Upper lobe of left lung (tissue), 4 donors: ENCODE results near the gene AKT1S1.

Experiments
- CTCF ChIP-seq, 6 experiments: fragments of 450-650 bp in 4 of 6; fragments of 200-600 bp in 2 of 6; sonication (generic) in 2 of 6; IDR thresholded peaks; one replicate each; pipeline ENCODE4 v1.5.1; 2016 to 2019; ENCODE audit warnings: antibody characterized with exemption in 6 of 6
- EP300 ChIP-seq, 4 donors: sonication (generic); formaldehyde crosslinking; IDR thresholded peaks; one replicate each; pipeline ENCODE4 v1.5.1; 2017; ENCODE audit warnings: antibody characterized with exemption in 4 of 4, control low read depth in 2 of 4
- POLR2A ChIP-seq, 4 donors: fragments of 450-650 bp; IDR thresholded peaks; one replicate each; pipeline ENCODE4 v1.5.1; 2016 to 2017; ENCODE audit warnings: antibody characterized with exemption in 4 of 4, mild to moderate bottlenecking in 2 of 4
- POLR2AphosphoS5 ChIP-seq, 2 donors: sonication (generic); formaldehyde crosslinking; IDR thresholded peaks; one replicate each; pipeline ENCODE4 v1.5.1; 2017; ENCODE audit warnings: antibody characterized with exemption in 2 of 2

- no peak for TF ChIP-seq POLR2A (IDR thresholded peaks at IDR 0.05)
- TF ChIP-seq POLR2AphosphoS5 (IDR thresholded peaks at IDR 0.05), result no peak
- no peak for TF ChIP-seq CTCF (IDR thresholded peaks at IDR 0.05)
- TF ChIP-seq EP300 (IDR thresholded peaks at IDR 0.05), result no peak
Measured at GRCh38 chr19:49894879-49895565, 17.9 kb upstream of the AKT1S1 start.
